GM18502 (cell line): Measurements from ENCODE around the gene GAD1.

Experiments used
- ATAC-seq: cut with Tn5 transposase; IDR thresholded peaks from one replicate; pipeline ENCODE4 v1.9.1; 2021; ENCODE audit warnings: mild to moderate bottlenecking; ENCODE audit not compliant: unreplicated experiment, poor library complexity

Gene GAD1

DNA sequence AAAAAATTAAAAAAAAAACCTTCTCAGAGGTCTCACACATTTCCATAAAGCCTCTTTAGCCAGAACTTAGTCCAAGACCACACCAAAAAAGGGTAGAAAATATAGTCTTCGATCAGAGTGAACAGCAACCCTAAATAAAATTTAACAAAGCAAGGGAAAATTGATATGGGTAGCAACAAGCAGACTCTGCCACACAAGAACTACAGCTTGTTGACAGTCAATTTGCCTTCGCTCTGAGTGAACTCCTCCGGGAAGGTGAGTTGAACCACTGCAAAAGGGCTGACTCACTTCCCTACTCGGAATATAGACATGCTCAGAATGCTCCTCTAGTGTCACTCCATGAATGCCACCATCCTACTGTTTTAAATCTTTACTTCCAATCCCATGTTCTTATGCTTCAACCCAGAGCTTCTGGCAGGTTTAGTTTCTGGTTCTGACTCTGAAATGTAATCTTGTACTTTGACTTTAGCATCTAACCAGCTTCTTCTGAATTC is 24.1 kb downstream of the GAD1 start:
- ATAC-seq, result no peak

DNA sequence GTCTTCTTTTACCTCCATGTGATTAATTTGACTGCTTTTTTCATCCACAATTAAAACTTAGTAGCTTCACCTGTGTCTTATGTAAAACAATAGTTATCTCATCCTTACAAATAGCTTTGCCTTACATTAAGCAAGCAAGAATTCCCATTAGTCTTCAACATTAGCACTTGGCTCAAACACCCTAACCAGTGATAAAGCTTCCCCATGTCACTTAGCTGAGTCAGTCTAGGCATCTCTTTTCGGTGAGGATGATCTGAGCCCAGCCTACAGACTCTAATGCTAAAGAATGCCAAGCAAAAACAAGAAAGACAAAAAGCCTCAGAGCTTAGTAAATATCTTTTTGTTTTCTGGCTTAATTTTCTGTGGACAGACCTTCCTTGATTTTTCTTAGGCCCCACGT is 26.1 kb downstream of the GAD1 start:
- ATAC-seq, result no peak

DNA sequence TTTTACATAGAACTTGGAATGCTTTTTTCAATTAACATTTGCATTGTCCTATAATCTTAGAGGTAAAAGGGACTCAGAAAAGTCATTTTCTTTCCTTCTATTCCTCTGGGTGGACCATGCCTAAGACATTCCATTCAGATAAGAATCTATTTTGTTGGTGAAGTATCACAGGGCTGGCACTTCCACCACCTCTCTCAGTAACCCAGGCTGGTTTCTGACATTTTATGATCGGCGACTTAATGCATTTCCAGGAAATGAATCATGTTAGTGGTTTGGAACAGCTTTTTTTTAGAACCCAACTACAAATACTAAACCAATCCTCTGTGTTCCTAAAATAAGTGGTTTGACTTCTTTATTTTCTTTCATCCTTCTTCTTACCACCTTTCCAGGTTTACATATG is 27.0 kb downstream of the GAD1 start:
- ATAC-seq, result no peak

DNA sequence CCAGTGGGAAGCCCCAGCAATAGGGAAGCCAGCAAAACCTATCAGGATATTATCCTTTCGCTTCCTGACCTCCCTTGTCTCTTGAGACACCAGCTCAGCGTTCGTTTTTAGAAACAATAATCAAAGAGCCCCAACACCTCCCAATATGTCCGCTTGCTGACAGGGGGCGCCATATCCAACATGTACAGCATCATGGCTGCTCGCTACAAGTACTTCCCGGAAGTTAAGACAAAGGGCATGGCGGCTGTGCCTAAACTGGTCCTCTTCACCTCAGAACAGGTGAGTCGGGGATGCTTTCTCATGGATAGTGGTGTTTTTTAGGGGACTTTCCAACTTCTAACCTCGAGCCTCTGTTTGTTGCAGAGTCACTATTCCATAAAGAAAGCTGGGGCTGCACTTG is 28.7 kb downstream of the GAD1 start:
- no peak for ATAC-seq

DNA sequence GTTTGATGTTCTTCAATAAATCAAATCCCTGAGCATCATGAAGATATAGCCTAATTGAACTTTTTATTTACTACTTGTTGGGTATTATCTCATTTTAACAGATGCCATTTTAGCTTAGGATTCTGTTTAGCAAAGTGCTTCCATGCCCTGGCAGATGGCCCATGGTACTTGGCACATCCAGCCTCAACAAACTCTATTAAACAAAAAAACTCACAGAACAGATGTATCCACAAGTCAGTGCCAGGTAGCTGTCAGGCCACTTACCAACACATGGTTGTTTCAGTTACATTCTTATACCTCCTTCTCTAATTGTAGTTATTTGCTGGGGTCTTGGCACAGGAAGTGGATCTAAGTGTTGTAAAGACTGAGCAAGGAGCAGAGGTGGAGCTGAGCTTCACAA is 29.6 kb downstream of the GAD1 start:
- no peak for ATAC-seq

DNA sequence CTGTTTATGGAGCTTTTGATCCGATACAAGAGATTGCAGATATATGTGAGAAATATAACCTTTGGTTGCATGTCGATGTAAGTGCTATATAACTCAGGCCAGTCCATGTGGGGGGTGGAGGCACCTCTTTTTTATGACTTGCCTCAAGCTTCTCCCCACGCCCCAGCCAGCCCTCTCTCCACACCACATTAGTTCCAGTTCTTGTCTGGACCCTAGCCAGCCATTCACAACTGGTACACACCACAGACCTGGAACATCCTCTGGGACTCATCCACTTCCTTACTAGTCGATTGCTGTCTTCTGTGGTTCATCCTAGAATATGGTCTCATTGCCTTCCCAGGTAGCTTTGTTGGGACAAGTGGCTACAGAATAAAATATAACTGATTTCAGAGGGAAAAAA is 31.0 kb downstream of the GAD1 start:
- no peak for ATAC-seq

DNA sequence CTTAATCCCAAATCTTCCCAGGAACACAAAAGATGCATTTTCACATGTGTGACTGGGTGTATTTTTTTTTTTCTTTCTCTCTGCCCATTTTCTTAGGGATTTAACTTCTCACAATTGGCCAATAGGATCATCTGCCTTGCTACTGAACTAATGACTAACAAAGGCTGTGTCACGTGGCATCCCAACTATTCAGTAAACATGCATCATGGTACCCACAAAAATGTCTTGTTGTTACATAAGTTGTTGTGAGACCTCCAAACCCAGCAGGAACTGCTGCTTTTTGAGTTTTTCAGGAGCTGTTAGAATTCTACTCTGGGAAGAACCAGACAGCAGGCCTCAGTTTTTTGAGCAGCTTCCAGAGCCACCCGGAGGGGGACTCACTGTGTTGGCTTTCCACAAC is 31.9 kb downstream of the GAD1 start:
- no peak for ATAC-seq

DNA sequence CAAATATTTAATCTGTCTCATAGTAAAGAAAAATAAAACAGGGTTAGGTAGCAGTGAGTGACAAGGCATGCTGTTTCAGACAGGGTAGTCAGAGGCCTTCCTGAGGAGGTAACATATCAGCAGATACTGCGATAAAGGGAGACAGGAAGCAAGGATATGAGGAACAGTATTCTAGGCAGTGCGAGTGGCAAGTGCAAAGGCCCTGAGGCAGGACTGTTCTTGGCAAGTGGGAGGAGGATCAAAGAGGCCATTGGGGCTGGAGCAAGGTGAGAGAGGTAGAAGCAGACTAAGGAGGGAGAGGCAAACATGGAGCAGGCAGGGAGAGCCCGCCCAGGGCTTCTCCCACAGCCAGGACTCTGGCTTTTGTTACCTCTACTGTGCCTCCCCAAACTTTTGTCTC is 33.6 kb downstream of the GAD1 start:
- no peak for ATAC-seq

DNA sequence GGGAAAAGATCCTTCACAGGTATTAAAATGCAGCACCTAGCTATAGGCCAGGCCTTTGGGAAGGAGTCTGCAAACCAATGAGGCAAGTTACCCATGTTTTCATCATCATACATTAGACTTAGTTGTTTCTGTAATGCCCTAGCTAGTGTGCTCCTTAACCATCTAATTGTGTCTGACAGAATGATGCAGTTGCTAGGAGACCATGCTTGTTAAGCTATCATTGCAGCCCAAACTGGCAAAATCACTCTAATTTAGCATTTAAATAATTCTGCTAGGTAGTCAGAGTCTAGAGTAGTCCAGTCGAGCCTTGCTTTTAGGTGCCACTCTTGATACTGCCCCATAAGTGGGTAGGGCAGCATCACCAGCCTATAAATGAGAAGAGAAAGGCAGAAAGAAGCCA is 34.9 kb downstream of the GAD1 start:
- ATAC-seq, result no peak

DNA sequence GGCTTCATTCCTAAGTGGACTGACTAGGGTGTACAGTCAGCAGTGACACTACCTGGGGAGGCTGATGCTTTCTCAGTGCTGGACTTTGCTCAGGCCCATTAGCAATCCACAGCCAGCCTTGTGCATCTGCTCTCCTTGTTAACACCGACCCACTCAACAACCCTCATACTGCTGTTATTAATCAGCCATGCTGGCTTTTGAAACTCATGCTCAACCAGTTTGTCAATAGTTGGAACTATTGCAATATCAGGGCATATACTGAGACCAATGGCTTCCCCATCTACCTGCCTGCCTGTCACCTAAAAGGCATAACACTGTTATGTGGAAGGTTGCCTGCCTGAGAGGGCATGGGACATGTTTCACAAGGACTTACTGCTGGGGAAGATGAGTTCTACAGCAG is 39.4 kb downstream of the GAD1 start:
- ATAC-seq, result no peak

DNA sequence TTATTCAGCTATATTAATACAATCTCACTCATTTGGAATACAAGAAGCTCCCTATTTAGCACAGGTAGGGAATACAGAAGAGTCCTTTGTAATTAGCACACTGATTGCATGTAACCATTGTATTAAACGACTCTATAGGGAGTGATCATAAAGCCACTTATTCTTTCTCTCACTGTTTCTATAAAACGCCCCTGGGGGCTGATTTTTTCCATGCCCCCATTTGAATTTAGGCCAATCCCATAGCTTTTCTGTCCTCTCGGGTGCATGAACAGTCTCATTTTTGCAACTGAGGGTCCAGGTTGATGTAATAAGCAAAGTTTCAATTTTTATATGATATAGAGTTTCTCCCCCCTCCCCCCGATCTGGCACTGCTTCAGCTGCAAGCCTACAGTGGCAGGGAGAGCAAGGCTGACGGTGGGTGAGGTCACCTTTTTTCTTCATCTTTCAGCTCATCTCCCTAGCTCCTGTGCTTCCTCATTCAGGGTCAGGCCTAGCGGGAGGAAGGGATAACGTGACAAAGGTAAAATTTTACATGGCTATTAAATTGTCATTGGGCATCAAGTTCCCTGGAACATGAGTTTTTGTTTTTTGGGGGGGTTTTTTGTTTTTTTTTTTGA is 45.7 kb downstream of the GAD1 start:
- ATAC-seq, result no peak

DNA sequence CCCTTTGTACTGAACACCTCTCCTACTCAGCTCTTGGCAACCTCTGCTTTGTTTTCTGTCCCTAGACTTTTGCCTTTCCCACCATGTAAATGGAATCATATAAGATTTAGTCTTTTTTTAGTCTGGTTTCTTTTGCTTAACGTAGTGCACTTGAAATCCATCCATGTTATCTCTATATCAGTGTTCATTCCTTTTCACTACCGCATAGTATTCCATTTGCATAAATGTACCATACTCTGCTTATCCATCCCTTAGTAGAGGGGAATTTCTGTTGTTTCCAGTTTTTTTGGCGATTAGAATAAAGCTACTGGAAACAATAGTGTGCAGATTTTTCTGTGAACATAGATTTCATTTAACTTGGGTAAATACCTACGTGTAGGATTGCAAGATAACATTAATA is 46.4 kb downstream of the GAD1 start:
- ATAC-seq, result no peak

DNA sequence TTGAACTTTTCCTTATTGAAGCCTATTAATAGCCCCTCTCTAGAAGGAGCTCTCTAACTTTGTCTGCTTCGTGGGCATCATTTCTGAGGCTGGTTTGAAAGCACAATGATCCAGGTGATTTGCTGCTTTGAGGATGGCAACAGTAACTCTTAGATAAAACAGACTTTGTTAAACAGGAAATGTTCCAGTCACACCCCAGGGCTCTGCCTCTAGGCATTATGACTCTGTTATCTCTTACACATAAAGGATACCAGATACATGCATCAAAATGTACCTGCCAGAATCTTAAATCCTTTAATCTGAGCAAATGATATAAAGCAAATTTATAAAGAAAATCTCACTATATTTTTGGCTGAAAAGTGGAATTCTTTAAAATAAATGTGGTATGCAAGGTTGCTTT is 52.3 kb downstream of the GAD1 start:
- no peak for ATAC-seq

DNA sequence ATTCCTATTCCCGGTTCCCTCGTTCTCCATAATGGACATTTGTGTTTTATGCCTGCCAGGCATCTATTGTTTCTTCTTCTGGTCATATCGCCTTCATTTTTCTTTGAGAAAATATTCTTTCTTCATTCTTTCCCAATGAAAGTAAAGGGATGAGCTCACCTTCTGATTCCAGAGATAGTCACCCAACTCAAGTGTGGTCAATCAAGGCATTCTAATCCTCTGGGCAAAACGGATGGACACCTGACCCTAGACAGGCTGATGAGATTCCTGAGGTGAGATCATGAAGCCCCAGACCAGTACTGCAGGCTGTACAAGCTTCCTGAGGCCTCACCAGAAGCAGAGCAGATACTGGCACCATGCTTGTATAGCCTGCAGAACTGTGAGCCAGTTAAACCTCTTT is 52.8 kb downstream of the GAD1 start:
- ATAC-seq, result no peak

DNA sequence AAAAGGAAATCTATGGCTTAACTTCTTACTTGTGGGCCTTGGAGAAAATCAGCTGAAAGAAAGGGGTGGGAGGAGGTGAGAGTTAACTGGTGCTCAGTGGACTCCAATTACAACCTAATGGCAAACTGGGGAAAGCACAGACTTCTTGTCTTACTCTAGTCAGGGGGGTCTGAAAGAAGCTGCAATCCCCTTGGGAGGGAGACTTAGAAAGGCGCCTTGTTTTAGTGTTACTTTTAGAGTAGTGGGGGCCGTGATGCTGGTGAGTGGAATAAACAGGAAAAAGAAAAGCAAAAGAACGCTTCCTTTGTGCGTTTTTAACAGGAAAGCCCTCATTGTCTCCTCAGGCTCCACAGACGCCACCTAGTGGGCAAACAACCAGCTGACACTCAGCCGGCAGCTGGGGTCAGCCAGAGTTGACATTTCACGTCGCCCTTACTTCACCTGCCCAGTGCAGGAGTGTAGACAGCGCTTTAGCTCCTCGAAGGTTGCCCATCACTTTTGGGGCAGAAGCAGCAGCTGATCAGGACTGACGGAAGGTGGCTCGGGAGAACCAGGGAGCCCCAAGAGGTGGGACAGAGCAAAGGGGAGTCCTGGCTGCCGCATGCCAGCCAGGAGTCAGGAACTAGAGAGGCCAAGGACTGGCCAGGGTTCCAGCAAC is 56.5 kb downstream of the GAD1 start:
- ATAC-seq, result peak; percentile 97

DNA sequence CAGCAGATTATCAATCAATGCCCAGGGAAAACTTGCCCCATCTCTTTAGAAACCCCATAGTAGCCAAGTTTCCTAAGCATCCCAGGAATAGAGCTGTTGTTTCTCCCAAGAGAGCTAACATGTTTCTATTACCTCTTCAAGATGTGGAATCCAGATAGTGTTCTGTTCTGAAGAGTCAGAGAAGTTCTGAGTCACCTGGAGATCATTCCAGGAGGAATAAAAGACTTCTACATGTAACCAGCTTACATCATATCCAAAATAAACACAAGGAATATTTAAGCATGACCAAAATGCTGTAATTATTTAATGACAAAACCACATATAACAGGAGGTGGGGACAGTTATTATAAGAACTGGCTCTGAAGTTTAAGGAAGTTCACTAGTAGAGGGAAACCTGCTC is 61.4 kb downstream of the GAD1 start:
- ATAC-seq, result no peak

DNA sequence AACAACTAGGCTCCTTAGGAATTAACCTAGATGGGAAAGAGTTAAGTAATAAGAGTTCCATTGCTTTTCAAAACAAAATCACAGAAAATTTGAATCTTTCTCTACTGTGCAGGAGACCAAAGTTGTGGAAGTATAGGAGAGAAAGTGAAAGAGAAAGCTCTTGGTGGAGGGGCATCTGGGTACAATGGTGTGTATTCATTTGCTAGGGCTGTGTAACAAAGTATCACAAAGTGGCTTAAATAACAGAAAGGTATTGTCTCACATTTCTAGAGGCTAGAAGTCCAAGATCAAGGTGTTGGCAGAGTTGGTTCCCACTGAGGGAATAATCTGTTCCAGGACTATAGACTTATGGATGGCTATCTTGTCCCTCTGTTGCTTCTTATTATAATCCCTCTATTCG is 61.8 kb downstream of the GAD1 start:
- ATAC-seq, result peak; percentile 62

DNA sequence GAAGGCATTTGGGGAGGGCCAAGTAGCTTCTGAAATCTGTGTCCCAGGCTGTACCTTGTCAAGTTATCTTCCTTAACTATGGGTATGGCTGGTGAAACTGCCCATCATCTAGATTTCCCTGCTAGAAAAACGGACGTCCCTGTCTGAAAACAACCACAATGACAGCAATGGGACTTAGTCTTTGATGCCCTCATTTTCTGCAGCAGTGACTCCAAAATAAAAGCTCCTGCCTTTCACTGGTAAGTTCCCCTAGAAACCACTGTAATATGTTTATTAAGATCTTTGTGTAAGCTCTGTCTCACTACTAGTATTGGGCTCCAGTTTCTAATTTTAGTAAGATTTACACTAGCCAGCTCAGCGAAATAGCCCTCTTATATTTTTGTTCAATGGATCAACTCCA is 65.2 kb downstream of the GAD1 start:
- ATAC-seq, result no peak

DNA sequence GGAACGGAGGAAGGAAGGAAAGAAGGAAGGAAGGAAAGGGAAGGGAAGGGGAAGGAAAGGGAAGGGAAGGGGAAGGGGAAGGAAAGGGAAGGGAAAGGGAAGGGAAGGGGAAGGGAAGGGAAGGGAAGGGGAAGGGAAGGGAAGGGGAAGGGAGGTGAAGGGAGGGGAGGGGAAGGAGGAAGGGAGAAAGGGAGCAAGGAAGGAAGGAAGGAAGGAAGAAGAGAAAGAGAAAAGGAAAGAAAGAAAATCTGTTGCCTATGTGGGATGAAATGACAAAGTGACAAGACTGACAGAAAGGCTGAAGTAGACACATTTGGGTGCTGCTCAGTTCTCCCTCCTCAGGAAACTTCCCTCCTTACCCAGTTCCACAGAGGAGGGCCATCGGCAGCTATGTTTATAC is 66.1 kb downstream of the GAD1 start:
- ATAC-seq, result no peak

DNA sequence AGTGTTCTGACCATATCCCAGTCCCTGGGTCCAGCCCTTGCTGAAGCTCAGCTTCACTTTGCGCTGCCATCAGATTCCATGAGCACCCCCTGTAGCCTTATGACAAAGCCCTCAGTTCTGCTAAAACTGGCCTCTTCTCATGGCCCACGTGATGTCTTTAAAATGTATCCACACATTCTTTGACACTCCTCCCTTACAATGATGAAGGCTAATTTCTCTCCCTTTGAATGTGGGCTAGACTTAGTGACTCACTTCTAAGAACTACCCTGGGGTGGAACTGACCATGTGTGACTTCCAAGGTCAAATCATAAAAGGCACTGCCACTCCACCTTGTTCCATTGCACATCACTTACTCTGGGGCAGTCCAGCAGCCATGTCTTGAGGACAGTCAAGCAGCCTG is 67.0 kb downstream of the GAD1 start:
- ATAC-seq, result no peak

DNA sequence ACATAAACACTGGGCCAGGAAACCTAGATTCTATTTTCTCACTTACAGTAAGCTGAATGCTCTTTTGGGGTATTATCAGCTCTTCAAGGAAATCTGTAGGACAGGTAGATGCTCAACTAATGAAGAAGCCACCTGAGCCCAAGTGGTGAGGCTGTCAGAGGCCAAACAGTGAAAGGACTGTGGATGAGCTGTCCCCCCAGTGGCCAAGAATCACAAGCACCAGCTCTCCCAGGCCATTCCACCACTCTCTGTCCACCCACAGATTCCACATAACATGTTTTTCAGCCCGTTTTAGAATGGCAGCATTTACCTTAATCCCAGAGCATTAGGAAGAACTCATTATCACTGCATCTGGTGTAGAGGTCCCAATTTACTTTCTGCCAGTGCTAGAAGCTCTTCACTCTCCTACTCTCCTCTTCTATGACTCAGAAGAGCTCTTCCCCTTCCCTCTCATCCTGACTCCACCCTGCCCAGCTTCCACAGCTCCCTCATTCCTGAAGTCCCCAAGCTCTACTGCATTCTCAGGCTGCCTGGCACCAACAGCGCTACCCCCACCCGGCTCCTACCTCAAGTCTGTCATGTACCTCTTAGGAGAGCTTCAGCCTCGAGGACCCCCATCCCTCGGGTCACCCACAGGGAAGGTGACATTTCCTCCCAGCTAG is 68.6 kb downstream of the GAD1 start:
- ATAC-seq, result no peak

DNA sequence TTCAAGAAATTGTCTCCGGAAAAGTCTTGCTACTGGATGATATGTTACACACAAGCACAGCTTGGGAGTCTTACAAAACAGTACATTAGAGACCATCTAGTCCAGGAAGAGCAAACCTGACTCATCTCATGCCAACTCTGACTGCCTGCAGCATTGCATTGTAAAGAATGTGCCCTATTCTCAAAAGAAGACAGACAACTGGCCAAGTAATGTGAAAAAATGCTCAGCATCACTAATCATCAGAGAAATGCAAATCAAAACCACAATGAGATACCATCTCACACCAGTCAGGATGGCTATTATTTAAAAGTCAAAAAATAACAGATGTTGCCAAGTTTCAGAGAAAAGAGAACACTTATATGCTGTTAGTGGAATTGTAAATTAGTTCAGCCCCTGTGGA is 69.7 kb downstream of the GAD1 start:
- no peak for ATAC-seq
